H1 (cell line): ENCODE results near the gene HMCN1. TPM values are rescaled to one million over a fixed set of nuclear protein-coding genes. Genes with fewer than 3 reads are reported as not detected.

ENCODE experiments used
- CTCF ChIA-PET: fragments of 300-600 bp; sonication (Branson Sonifier 250); formaldehyde crosslinking; loops from one replicate; lab custom pipeline; 2021; ENCODE audit not compliant: partially characterized antibody; lab: Charles Lee
- POLR2A ChIA-PET: fragments of 300-600 bp; sonication (Branson Sonifier 250); formaldehyde crosslinking; loops from one replicate; lab custom pipeline; 2021; ENCODE audit warnings: inconsistent platforms; ENCODE audit not compliant: partially characterized antibody; lab: Charles Lee
- DNase-seq, 2 experiments: peaks; one replicate each; pipeline versions ENCODE4 v3.0.0 to v3.0.0-alpha.2; 2010 to 2022; ENCODE audit warnings: low spot score in 2 of 2, low read depth in 1 of 2, mixed read lengths in 1 of 2
- FAIRE-seq: peaks from 2 replicates; lab custom pipeline; 2011; peaks lifted over from hg19 to GRCh38; lab: Jason Lieb, UNC
- H2AFZ ChIP-seq: 2 replicates; pipeline ENCODE4 v1.8.1; 2012; ENCODE audit warnings: low read length, inconsistent platforms
- H2AK5ac ChIP-seq: 2 replicates; pipeline ENCODE4 v1.6.1; 2013; ENCODE audit warnings: low read depth, low read length
- H2BK120ac ChIP-seq: replicated peaks from 2 replicates; pipeline ENCODE3; 2013; ENCODE audit warnings: low read depth, low read length, inconsistent platforms
- H2BK12ac ChIP-seq: 2 replicates; pipeline ENCODE4 v1.6.1; 2013; ENCODE audit warnings: low read depth, low read length
- H2BK15ac ChIP-seq: 2 replicates; pipeline ENCODE4 v1.6.1; 2013; ENCODE audit warnings: low read length
- H2BK20ac ChIP-seq: 2 replicates; pipeline ENCODE4 v1.6.1; 2013; ENCODE audit warnings: low read length
- H2BK5ac ChIP-seq: 2 replicates; pipeline ENCODE4 v1.6.1; 2013; ENCODE audit warnings: low read depth, low read length
- H3K14ac ChIP-seq: 2 replicates; pipeline ENCODE4 v1.6.1; 2013; ENCODE audit warnings: inconsistent platforms; ENCODE audit not compliant: insufficient read length
- H3K18ac ChIP-seq: 2 replicates; pipeline ENCODE4 v1.6.1; 2013; ENCODE audit warnings: low read length; ENCODE audit errors: extremely low read depth
- H3K23ac ChIP-seq: 2 replicates; pipeline ENCODE4 v1.6.1; 2013; ENCODE audit warnings: inconsistent platforms; ENCODE audit not compliant: insufficient read length
- H3K23me2 ChIP-seq: 2 replicates; pipeline ENCODE4 v1.6.1; 2013; ENCODE audit warnings: low read depth, low read length
- H3K27ac ChIP-seq: 2 replicates; pipeline ENCODE4 v1.6.1; 2011; ENCODE audit warnings: low read depth, low read length, inconsistent platforms
- H3K27me3 ChIP-seq, 4 experiments: replicated peaks in 1 of 4; 1 replicate in 1 of 4; 2 replicates in 3 of 4; pipeline versions ENCODE4 v1.6.1 to v1.8.1; 2011 to 2013; ENCODE audit warnings: low read length in 3 of 4, mild to moderate bottlenecking in 3 of 4, inconsistent platforms in 2 of 4, mixed read lengths in 2 of 4, moderate library complexity in 1 of 4; ENCODE audit not compliant: control insufficient read depth in 3 of 4, insufficient read depth in 3 of 4; ENCODE audit errors: extremely low read depth in 1 of 4
- H3K36me3 ChIP-seq, 4 experiments: 2 replicates each; pipeline versions ENCODE4 v1.6.1 to v1.8.1; 2011 to 2013; ENCODE audit warnings: mild to moderate bottlenecking in 4 of 4, low read length in 3 of 4, moderate library complexity in 2 of 4, control low read depth in 1 of 4, inconsistent platforms in 1 of 4; ENCODE audit not compliant: insufficient read depth in 4 of 4, control insufficient read depth in 2 of 4
- H3K4ac ChIP-seq: replicated peaks from 2 replicates; pipeline ENCODE3; 2013; ENCODE audit warnings: low read length, low read depth, mixed read lengths, inconsistent platforms; ENCODE audit not compliant: insufficient read length
- H3K4me1 ChIP-seq, 4 experiments: replicated peaks in 1 of 4; 1 replicate in 1 of 4; 2 replicates in 3 of 4; pipeline versions ENCODE4 v1.6.1 to v1.8.1; 2011 to 2013; ENCODE audit warnings: low read length in 3 of 4, inconsistent platforms in 2 of 4, mixed read lengths in 1 of 4; ENCODE audit not compliant: insufficient read depth in 4 of 4, control insufficient read depth in 3 of 4
- H3K4me2 ChIP-seq, 2 experiments: 2 replicates each; pipeline versions ENCODE4 v1.6.1 to v1.8.1; 2011 to 2013; ENCODE audit warnings: low read depth in 2 of 2, low read length in 2 of 2, control low read depth in 1 of 2, inconsistent platforms in 1 of 2, mild to moderate bottlenecking in 1 of 2; ENCODE audit not compliant: insufficient read depth in 1 of 2
- H3K4me3 ChIP-seq, 4 experiments: fragments of 200-600, 300-600 bp in 1 of 4; sonication (generic), shearing (Covaris generic), sonication (Bioruptor Twin) in 1 of 4; 2 replicates each; pipeline versions ENCODE4 v1.5.1 to v1.8.1; 2011 to 2016; ENCODE audit warnings: low read length in 4 of 4, low read depth in 3 of 4, control low read depth in 2 of 4, inconsistent platforms in 2 of 4, mild to moderate bottlenecking in 2 of 4, mixed read lengths in 1 of 4, moderate library complexity in 1 of 4; ENCODE audit not compliant: insufficient read depth in 2 of 4; ENCODE audit errors: extremely low read depth in 1 of 4
- H3K56ac ChIP-seq: replicated peaks from 2 replicates; pipeline ENCODE3; 2013; ENCODE audit warnings: low read depth, mild to moderate bottlenecking, mixed read lengths, low read length, inconsistent platforms; ENCODE audit not compliant: insufficient read length
- H3K79me1 ChIP-seq: 2 replicates; pipeline ENCODE4 v1.6.1; 2013; ENCODE audit warnings: low read depth, low read length, control low read depth
- H3K79me2 ChIP-seq, 2 experiments: 2 replicates each; pipeline versions ENCODE4 v1.6.1 to v1.8.1; 2012 to 2013; ENCODE audit warnings: low read length in 2 of 2, mild to moderate bottlenecking in 2 of 2, inconsistent platforms in 1 of 2; ENCODE audit not compliant: insufficient read depth in 2 of 2, control insufficient read depth in 1 of 2
- H3K9ac ChIP-seq, 4 experiments: replicated peaks in 1 of 4; 1 replicate in 1 of 4; 2 replicates in 3 of 4; pipeline versions ENCODE4 v1.6.1 to v1.8.1; 2011 to 2013; ENCODE audit warnings: low read depth in 3 of 4, low read length in 3 of 4, control low read depth in 2 of 4, mild to moderate bottlenecking in 2 of 4, moderate library complexity in 2 of 4, inconsistent platforms in 1 of 4; ENCODE audit errors: extremely low read depth in 1 of 4
- H3K9me3 ChIP-seq, 2 experiments: 2 replicates each; pipeline versions ENCODE4 v1.6.1 to v1.8.1; 2012 to 2013; ENCODE audit warnings: mild to moderate bottlenecking in 2 of 2, moderate library complexity in 2 of 2, control low read depth in 1 of 2, inconsistent platforms in 1 of 2, low read depth in 1 of 2, low read length in 1 of 2, mixed read lengths in 1 of 2; ENCODE audit not compliant: insufficient read depth in 2 of 2
- H4K20me1 ChIP-seq, 2 experiments: replicated peaks in 1 of 2; 2 replicates each; pipeline versions ENCODE3 to v1.8.1; 2011 to 2013; ENCODE audit warnings: inconsistent platforms in 2 of 2, low read length in 2 of 2, mild to moderate bottlenecking in 1 of 2; ENCODE audit not compliant: insufficient read depth in 2 of 2, control insufficient read depth in 1 of 2
- H4K5ac ChIP-seq: 2 replicates; pipeline ENCODE4 v1.6.1; 2013; ENCODE audit warnings: low read length, low read depth, mixed read lengths, inconsistent platforms; ENCODE audit not compliant: insufficient read length
- H4K8ac ChIP-seq: 2 replicates; pipeline ENCODE4 v1.8.0; 2013; ENCODE audit warnings: mild to moderate bottlenecking, moderate library complexity, low read length, inconsistent platforms; ENCODE audit not compliant: insufficient read depth; ENCODE audit errors: extremely low read depth
- H4K91ac ChIP-seq: replicated peaks from 2 replicates; pipeline ENCODE3; 2013; ENCODE audit warnings: low read length, mixed read lengths, inconsistent platforms; ENCODE audit not compliant: insufficient read length
- ATF2 ChIP-seq: IDR thresholded peaks from 2 replicates; pipeline ENCODE4 v1.6.1; 2012; ENCODE audit warnings: low read length, inconsistent platforms
- E2F6 ChIP-seq: IDR thresholded peaks from 2 replicates; pipeline ENCODE4 v1.6.1; 2012; ENCODE audit warnings: inconsistent platforms
- GABPA ChIP-seq: IDR thresholded peaks from 2 replicates; pipeline ENCODE4 v1.6.1; 2011; ENCODE audit warnings: mild to moderate bottlenecking, low read length, moderate library complexity, borderline replicate concordance; ENCODE audit not compliant: insufficient read depth
- JUN ChIP-seq: IDR thresholded peaks from 2 replicates; pipeline ENCODE4 v1.6.1; 2011; ENCODE audit warnings: low read depth, mild to moderate bottlenecking, improper control_type of control experiment, low read length
- MAFK ChIP-seq: IDR thresholded peaks from 2 replicates; pipeline ENCODE4 v1.6.1; 2012; ENCODE audit warnings: low read depth, mild to moderate bottlenecking, improper control_type of control experiment, low read length
- POLR2A ChIP-seq, 2 experiments: IDR thresholded peaks; 1 replicate in 1 of 2; 2 replicates in 1 of 2; pipeline ENCODE4 v1.6.1; 2011; ENCODE audit warnings: low read depth in 2 of 2, low read length in 2 of 2, mild to moderate bottlenecking in 2 of 2; ENCODE audit errors: control extremely low read depth in 1 of 2
- RAD21 ChIP-seq, 2 experiments: IDR thresholded peaks in 1 of 2; conservative IDR thresholded peaks in 1 of 2; 2 replicates each; pipeline ENCODE4 v1.6.1; 2011; ENCODE audit warnings: low read depth in 2 of 2, low read length in 2 of 2, improper control_type of control experiment in 1 of 2, inconsistent platforms in 1 of 2, mild to moderate bottlenecking in 1 of 2, moderate library complexity in 1 of 2
- RXRA ChIP-seq: IDR thresholded peaks from 2 replicates; pipeline ENCODE4 v1.6.1; 2011; ENCODE audit warnings: low read depth, mild to moderate bottlenecking, low read length, moderate library complexity; ENCODE audit not compliant: insufficient read depth
- SP2 ChIP-seq: IDR thresholded peaks from 2 replicates; pipeline ENCODE4 v1.6.1; 2012; ENCODE audit warnings: mild to moderate bottlenecking, low read length, inconsistent platforms
- TBP ChIP-seq: IDR thresholded peaks from 2 replicates; pipeline ENCODE4 v1.6.1; 2011; ENCODE audit warnings: low read depth, low read length, improper control_type of control experiment
- TEAD4 ChIP-seq: IDR thresholded peaks from 2 replicates; pipeline ENCODE4 v1.6.1; 2012; ENCODE audit warnings: low read depth, low read length, inconsistent platforms, mixed read lengths
- WGBS, 2 experiments: shearing (Covaris generic) in 1 of 2; methylation state at CpG; one replicate each; pipeline versions ENCODE4 v1.1.6 to v1.1.7; 2013 to 2015; ENCODE audit warnings: low lambda C conversion rate in 2 of 2, mixed read lengths in 2 of 2, inconsistent platforms in 1 of 2, low coverage in 1 of 2, missing lambda C conversion rate in 1 of 2; ENCODE audit not compliant: insufficient replicate concordance in 2 of 2, insufficient coverage in 1 of 2, insufficient read length in 1 of 2; ENCODE audit errors: extremely low coverage in 1 of 2, missing lambda C conversion rate in 1 of 2; 5-methylcytosine and 5-hydroxymethylcytosine counted together
- polyA plus RNA-seq, 7 experiments: library from polyadenylated mRNA; depleted of rRNA in 3 of 7; stranded (reverse) in 5 of 7; unstranded in 2 of 7; fragments of >200 nt in 5 of 7; fragments of 200-250 nt in 2 of 7; gene quantifications; 1 replicate in 5 of 7; 2 replicates in 1 of 7; 4 replicates in 1 of 7; pipeline versions ENCODE4 v1.2.1 to v1.2.3, GENCODE V29; 2011 to 2013; ENCODE audit warnings: missing spikeins in 2 of 7, mixed read lengths in 2 of 7
- total RNA-seq: library from RNA; stranded (reverse); fragmentation: NEBNext Ultra II Directional; extraction: Animal tissue kit (Norgen Biotek cat#: 25700); gene quantifications from 2 replicates; pipeline ENCODE4 v1.2.1, GENCODE V29; 2021
- TF ChIP-seq, protein P1 (sequence below): IDR thresholded peaks from 2 replicates; pipeline ENCODE4 v1.6.1; 2012; ENCODE audit warnings: inconsistent platforms

Gene HMCN1
- total and polyA plus RNA-seq, 2 of the 8 experiments (the other 6 are each of a cell fraction or from before 2014, with no cell fraction given), result 13.8 to 14.6 TPM

DNA sequence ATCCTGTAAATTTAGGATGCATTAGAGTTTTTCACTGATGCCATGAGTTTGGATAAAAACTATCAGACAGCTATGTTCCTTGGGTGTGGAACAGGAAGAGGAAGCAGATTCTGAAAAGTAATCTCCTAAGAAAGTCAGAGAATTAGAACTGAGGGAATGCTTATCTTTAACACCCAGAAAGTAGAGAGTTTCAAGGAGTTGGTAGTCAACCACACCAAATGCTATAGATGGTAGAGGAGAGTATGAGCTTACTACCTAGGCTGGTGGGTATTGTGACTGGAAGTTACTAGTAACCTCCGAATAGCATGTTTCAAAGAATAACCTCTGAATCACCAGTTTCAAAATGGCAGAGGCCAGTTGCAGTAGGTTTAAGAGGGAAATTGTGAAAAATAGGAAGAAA lies 288.0 kb downstream of the HMCN1 start:
- Histone ChIP-seq H4K91ac (no peak overlapping the region), H4K20me1 (no peaks in the 10 kb centered on the region), H3K23ac (no peak overlapping the region), H2BK15ac (no peak overlapping the region), H3K4me2 (no peak overlapping the region), H4K8ac (no peak overlapping the region), H3K56ac (no peak overlapping the region), H3K14ac (no peak overlapping the region), H4K5ac (no peak overlapping the region), H3K4ac (no peak overlapping the region), H3K27me3 (no peaks in the 10 kb centered on the region), H3K4me1 (no peaks in the 10 kb centered on the region), H3K9ac (no peak overlapping the region), H2BK5ac (no peak overlapping the region), H2AK5ac (no peak overlapping the region), H3K79me2 (no peaks in the 10 kb centered on the region), H2BK120ac (no peak overlapping the region), H3K79me1 (no peaks in the 10 kb centered on the region), H3K9me3 (no peaks in the 10 kb centered on the region), H3K18ac (no peak overlapping the region), H3K27ac (no peak overlapping the region), H3K4me3 (no peak overlapping the region), H2AFZ (no peak overlapping the region), H3K23me2 (no peaks in the 10 kb centered on the region), H2BK12ac (no peak overlapping the region), H3K36me3 (no peaks in the 10 kb centered on the region), H2BK20ac (no peak overlapping the region)
- no peak for DNase-seq
- FAIRE-seq, result no peak
- CTCF ChIA-PET, result interaction anchor here (0.7 to 1.0 kb wide), 2 partner anchors 32 to 205 kb away, joined by 3 read pairs; no protein-coding TSS in a partner anchor
- TF ChIP-seq ATF2, result no peak
- TF ChIP-seq POLR2A (IDR thresholded peaks at IDR 0.05; ENCODE audit: control extremely low read depth in 1 of 2, low read depth in 2 of 2, low read length in 2 of 2), result no peak
- TF ChIP-seq, protein P1, sequence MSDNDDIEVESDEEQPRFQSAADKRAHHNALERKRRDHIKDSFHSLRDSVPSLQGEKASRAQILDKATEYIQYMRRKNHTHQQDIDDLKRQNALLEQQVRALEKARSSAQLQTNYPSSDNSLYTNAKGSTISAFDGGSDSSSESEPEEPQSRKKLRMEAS, result no peak
- TF ChIP-seq SP2, result no peak
- TF ChIP-seq TBP, result no peak
- TF ChIP-seq TEAD4, result no peak
- no peak for TF ChIP-seq RAD21 (IDR thresholded peaks at IDR 0.05 in 1 of 2, conservative IDR thresholded peaks at IDR 0.05 in 1 of 2; ENCODE audit: low read depth in 2 of 2, low read length in 2 of 2)
- TF ChIP-seq E2F6, result no peak
- no peak for TF ChIP-seq JUN
- no peak for TF ChIP-seq MAFK
- TF ChIP-seq RXRA, result no peak
- no peak for TF ChIP-seq GABPA
- WGBS, 2 experiments, result 89% methylated on average over 1 of the region's 1 CpG; no CpG with 5 or more reads in 1 of the 2 experiments
- POLR2A ChIA-PET, result no interaction called here
